GM18526 (cell line): Measurements from ENCODE around the gene SECISBP2L.

Source experiments
- POLR2A ChIP-seq: IDR thresholded peaks from 3 replicates; pipeline ENCODE4 v1.6.1; 2011; ENCODE audit not compliant: insufficient read length; ENCODE audit errors: extremely low read depth

The SECISBP2L gene

DNA sequence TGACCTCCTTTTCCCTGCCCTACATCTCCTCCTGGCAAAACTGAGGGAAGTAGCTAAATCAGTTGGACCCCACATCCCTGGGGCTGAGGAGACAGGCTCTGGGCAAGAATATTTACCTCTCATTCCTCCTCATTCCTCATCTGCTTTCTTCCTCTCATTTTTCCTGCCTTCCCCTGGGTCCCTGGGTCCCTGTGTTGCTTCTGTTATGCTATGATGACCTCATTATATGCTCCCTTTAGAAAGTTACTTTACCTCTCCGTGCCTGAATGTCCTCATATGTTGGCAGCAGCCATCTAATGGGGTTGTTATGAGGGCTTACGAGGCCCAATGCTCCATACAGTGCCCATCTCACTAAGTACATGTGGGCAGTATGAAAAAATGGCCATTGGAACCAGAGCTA is 81.3 kb downstream of the SECISBP2L start:
- no peak for TF ChIP-seq POLR2A

DNA sequence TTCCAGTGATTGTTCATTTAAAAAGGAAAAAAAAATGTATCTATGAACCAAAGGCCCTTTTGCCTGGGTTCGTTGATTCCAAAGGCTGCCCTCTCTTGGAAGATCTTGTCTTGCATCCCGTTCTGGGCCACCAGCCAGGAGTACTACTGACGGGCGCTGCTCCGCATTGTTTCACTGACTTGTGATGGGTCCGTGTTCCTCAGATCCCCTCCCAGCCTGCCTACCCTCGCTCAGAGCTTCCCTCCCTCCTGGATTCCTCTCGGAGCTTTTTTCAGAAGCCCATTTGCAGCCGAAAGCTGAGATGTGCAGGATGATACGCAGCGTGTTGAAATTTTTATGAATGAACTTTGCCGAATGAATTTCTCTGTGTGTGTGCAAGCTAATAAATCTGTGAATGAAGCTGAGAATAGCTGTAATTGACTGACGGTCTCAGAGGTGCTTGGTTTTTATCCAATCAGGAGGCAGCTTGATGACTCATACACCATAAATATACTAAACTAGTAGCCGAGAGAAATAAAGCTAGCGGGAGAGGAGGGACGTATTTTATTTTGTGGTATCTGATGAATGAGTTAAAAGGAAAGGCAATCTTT is 82.6 kb downstream of the SECISBP2L start, which contains the start of gene SHC4:
Gene SHC4 (minus strand): TSS at position 396 of the 590 bp plus-strand sequence. CDS start 904 bp downstream, outside the sequence.
- no peak for TF ChIP-seq POLR2A

DNA sequence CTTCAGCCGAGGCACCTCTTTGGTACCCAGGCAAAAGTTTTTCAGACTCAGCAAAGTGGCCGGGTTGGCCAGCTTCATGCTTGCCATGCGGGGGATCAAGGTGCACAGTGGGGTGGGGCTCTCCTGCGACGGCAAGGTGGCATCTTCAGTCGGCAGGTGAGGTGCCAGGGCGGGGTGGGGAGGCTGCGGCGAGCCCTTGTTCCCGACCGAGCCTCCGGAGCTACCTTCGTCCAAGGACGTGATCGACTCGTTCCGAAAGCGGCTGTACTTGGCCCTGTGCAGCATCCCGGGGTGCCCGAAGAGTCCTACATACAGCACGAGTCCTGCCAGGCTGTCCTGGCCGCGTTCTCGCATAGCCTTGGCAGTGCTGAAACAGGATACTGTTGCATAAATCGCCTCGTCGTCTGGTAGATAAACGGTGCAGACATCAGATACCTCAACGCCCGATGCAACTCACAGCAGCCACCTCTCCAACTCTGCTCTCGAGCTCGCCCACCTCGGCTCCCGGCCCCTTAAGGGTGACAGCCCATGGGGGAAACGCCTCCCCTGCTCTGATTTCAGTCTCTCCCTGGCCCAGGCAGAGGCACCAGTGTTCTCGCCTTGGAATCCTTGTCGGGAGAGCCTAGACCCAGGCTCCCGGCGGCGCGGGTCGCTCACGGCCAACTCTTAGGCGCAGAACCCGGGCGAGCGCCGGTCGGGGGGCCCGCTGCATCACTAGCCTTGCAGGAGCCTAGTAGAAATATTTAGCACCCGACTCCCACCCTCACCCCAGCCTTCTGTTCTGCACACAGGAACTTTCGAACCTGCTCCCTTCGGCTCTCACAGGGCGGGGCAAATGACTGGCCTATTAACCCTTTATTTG is 83.4 kb downstream of the SECISBP2L start:
- no peak for TF ChIP-seq POLR2A

DNA sequence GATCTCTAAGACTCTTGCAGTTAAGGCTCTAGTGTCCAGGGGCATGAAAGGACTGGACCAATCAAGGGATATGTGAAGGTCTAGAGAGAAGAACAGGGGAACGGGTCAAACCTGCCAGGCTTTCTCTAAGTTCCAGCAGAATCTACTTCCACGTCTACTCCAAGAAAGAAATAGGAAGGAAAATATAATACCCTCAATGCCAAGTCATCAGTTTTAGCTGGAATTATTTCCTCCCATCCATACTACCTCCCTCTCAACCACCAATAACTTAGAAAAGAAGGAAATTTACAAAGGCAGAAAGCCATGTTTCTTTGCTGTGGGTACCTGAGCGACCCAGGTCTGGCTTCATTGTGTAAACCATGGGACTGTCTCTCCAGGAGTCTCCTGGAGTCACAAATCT is 90.3 kb downstream of the SECISBP2L start:
- no peak for TF ChIP-seq POLR2A

DNA sequence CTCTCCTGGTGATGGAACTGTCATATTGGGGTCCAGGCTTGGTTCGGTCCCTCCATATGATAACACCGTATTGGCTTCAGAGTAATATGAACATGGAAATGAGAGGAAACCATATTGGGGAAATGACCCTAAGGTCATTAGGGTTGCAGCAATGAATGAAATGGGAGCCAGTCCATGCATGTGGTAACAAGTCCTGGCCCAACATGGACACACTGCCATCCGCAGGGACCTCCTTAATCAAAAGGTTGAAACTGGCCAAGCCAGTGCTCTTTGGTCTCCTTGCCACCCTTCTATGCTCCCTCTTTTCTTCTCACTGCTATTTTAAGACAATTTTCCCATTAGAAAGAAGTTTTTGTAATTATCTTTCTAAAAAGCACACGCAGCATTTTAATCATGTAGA is 90.9 kb downstream of the SECISBP2L start:
- TF ChIP-seq POLR2A: no peak

DNA sequence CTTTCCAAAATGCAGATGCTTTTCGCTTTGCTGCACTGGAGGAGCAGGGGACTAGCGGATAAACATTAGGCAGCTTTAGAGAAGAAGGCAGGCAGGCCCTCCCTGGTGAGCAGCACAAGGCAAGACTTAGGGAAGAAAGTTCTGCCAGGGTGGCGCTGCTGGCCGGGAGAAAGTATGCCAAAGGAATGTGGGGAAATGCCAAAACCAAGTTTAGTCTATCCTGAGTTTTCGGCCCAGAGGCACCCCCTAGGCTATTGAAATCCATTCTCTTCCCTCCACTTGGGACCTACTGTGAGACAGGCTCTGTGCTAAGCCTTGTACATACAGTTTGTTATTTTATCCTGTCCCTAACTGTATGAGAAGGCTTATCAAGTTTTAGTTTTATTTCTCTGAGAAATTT is 91.7 kb downstream of the SECISBP2L start:
- TF ChIP-seq POLR2A: no peak

DNA sequence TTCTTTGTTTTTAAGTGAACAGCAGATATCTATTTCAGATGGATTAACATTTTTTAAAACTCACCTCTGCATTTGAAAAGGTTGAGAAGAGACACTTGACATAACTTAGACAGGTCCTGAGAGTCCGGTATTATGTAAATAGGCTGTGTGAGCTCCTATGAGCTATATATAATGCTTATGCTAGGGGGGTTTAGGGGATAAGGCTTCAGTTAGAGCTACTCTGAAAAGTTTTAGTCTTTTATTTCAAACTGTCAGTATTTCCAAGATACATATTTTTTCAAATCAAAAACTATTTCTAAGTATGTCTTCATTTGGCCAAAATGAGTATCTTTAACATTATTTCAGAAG is 99.4 kb downstream of the SECISBP2L start:
- TF ChIP-seq POLR2A: no peak

DNA sequence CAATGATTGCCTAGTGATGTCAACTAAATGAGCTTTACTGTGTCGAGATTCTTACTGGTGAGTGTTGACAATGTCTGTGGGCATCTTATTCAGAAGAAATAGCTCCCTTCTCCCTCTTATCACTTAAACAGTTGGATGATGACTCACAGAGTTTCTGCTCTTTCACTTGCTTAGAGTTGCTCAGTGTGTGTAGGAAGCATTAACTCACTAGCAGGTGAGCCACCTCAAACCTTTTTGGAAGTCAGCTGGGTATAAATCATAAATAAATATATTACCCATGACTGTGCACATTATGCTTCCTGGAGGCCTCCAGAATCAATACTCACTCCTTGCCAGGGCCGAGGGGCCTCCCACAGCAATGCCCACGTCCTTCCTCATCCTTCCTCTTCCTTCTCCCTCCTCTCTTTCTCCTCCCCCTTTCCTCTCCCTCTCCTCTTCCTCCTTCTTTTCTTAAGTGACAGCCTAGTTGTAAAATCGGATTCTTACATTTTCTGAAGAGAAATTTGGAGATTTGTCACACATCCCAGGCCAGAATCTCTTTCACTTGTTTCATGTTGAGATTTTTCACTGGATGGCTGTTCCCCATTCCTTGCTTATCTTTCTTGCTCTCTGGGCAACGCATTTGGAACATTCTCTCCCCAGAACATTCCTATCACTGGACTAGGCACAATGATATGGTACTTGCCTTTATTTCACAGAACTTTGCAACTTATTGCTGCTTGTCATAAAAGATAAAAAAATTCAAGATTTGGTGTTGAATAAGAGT is 100.0 kb downstream of the SECISBP2L start:
- no peak for TF ChIP-seq POLR2A

DNA sequence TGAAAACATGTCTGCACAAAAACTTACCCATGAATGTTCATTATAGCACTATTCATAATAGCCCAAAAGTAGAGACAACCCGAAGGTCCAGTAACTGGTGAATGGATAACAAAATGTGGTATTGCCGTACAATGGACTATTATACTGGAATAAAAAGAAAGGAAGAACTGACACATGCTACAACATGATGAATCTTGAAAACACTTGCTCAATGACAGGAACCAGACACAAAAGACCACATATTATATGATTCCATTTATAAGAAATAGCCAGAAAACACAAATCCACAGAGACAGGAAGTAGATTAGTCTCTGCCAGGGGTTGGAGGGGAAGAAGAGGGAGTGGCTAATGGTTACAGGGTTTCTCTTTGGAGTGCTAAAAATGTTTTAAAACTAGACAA is 100.9 kb downstream of the SECISBP2L start:
- no peak for TF ChIP-seq POLR2A

DNA sequence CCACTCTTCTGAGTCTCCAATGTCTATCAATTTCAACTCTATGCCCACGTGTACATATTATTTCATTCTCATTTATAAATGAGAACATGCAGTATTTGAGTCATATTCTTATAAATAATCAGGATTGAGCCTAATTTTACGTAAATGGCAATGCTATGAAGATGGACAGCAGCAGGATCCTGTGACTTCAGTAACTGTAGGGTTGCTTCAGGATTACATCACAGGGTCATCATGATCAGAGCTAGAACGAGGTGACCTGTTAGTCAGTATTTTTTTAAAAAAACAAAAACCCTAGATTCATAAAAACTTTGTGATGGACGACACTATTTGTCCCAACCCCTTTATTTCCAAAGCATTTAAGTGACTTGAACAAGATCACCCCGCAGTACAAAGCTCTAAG is 104.3 kb downstream of the SECISBP2L start:
- no peak for TF ChIP-seq POLR2A

DNA sequence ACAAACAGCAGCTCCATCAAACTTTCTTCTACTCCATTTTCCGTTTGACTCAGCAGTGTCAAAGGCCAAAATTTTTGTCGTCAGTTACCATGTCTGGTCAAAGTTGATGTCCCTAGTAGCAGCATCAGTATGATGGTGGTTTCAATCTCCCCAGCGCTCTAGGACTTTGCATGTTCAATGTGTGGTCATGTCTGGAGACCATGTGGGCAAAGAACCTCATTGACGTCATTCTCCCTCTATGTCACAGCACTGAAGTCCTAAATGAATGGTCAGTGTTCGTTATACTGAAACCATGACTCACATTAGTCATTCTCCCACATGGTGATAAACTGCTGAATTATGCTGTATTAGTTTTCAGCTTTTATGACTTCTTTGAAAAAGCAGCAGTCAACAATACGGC is 105.7 kb downstream of the SECISBP2L start:
- no peak for TF ChIP-seq POLR2A

DNA sequence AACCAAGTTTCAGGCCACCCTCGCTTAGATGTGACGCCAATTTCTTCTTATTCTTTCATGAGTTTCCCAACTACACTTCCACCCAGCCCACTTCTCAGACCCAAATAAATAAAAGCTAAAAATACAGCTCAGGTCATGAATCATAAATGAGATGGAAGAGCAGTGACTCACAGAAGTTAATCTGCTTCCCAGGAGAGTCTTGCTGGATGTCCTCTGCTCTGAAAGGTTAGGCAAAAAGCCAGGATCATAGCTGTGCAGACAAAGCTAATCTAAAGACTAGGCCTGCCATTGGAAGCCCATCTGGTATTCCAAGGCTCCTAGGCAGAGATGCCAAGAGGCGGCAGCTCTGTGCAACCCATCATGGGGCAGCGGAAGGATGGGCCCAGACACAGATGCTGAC is 106.6 kb downstream of the SECISBP2L start:
- TF ChIP-seq POLR2A: no peak
